ENCODE measurements around the gene SPO11. TPM values are rescaled to one million over a fixed set of nuclear protein-coding genes. Genes with fewer than 3 reads are reported as not detected.
A peak's percentile ranks its signal among the peaks of the same experiment; 100 is the strongest.

SPO11 gene
- total RNA-seq, 1 donor from 2014 or later, result not detected

GRCh38 chr20:57287007-57287880, 42.4 kb upstream of the SPO11 start:
- no peak for TF ChIP-seq CTCF (IDR thresholded peaks at IDR 0.05; ENCODE audit: unreplicated experiment)
- Mint-ChIP-seq H3K27ac (peak overlapping the region; percentile 87), H3K36me3 (no peaks in the 10 kb centered on the region), H3K9me3 (no peaks in the 10 kb centered on the region), H3K4me1 (peaks cover 60% of the 10 kb centered on the region), H3K27me3 (ENCODE audit: low read depth) (peaks cover 6% of the 10 kb centered on the region), H3K4me3 (peak overlapping the region; percentile 16)
- no peak for DNase-seq (ENCODE audit: low spot score in 2 of 2, unreplicated experiment in 2 of 2)

GRCh38 chr20:57287901-57288300, 41.7 kb upstream of the SPO11 start:
- Mint-ChIP-seq H3K36me3 (no peaks in the 10 kb centered on the region), H3K27ac (peak overlapping the region; percentile 87), H3K4me1 (peaks cover 55% of the 10 kb centered on the region), H3K4me3 (no peak overlapping the region), H3K9me3 (no peaks in the 10 kb centered on the region), H3K27me3 (ENCODE audit: low read depth) (peaks cover 6% of the 10 kb centered on the region)
- no peak for TF ChIP-seq CTCF (IDR thresholded peaks at IDR 0.05; ENCODE audit: unreplicated experiment)
- DNase-seq (ENCODE audit: low spot score in 2 of 2, unreplicated experiment in 2 of 2), result no peak

GRCh38 chr20:57288651-57289277, 40.8 kb upstream of the SPO11 start:
- peak overlapping the region; percentile 53 for H3K27ac Mint-ChIP-seq
- H3K4me3 Mint-ChIP-seq, result no peak overlapping the region
- DNase-seq (ENCODE audit: low spot score in 2 of 2, unreplicated experiment in 2 of 2), result no peak
- no peak for TF ChIP-seq CTCF (IDR thresholded peaks at IDR 0.05; ENCODE audit: unreplicated experiment)
- H3K27me3 Mint-ChIP-seq (ENCODE audit: low read depth), result peaks cover 6% of the 10 kb centered on the region
- H3K9me3 Mint-ChIP-seq, result no peaks in the 10 kb centered on the region
- peaks cover 46% of the 10 kb centered on the region for H3K4me1 Mint-ChIP-seq
- H3K36me3 Mint-ChIP-seq, result no peaks in the 10 kb centered on the region

- no peak for DNase-seq (ENCODE audit: low spot score in 2 of 2, unreplicated experiment in 2 of 2)
- H3K9me3 Mint-ChIP-seq, result no peaks in the 10 kb centered on the region
- TF ChIP-seq CTCF (IDR thresholded peaks at IDR 0.05; ENCODE audit: unreplicated experiment), result no peak
- peaks cover 6% of the 10 kb centered on the region for H3K27me3 Mint-ChIP-seq (ENCODE audit: low read depth)
- H3K36me3 Mint-ChIP-seq, result no peaks in the 10 kb centered on the region
- peaks cover 39% of the 10 kb centered on the region for H3K4me1 Mint-ChIP-seq
- peak overlapping the region; percentile 25 for H3K27ac Mint-ChIP-seq
- H3K4me3 Mint-ChIP-seq, result no peak overlapping the region
These were observed 40.0 kb upstream of the SPO11 start for GRCh38 chr20:57289391-57290177.

GRCh38 chr20:57290178-57290484, 39.5 kb upstream of the SPO11 start:
- Mint-ChIP-seq H3K4me3 (no peak overlapping the region), H3K9me3 (no peaks in the 10 kb centered on the region), H3K36me3 (no peaks in the 10 kb centered on the region), H3K4me1 (peaks cover 39% of the 10 kb centered on the region), H3K27ac (no peak overlapping the region), H3K27me3 (ENCODE audit: low read depth) (peaks cover 6% of the 10 kb centered on the region)
- TF ChIP-seq CTCF (IDR thresholded peaks at IDR 0.05; ENCODE audit: unreplicated experiment), result no peak
- no peak for DNase-seq (ENCODE audit: low spot score in 2 of 2, unreplicated experiment in 2 of 2)

All from mesothelial cell of epicardium (in vitro differentiated cells).